ENCODE results near the gene ZNF236.

The ZNF236 gene

DNA sequence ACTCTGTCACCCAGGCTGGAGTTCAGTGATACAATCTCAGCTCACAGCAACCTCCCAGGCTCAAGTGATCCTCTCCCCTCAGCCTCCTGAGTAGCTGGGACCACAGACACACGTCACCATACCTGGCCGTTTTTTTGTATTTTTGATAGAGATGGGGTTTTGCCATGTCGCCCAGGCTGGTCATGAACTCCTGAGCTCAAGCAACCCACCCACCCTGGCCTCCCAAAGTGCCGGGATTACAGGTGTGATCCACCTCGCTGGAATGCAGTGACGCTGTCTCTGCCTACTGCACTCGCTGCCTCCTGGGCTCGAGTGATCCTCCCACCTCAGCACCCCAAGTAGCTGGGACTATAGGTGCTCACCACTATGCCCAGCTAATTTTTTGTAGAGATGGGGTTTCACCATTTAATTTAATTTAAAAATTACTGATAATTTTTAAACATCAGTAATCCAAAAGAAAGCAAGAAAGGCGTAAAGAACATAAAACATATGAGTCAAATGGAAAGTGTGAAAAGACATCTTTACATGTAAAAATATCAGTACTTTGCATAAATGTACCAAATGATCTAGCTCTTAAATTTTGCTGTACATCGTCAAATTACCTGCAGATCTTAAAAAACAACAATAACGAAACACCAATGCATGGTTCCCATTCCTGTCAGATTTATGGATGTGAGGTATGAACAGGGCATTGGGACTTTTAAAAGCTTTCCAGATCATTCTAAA lies 2.8 kb upstream of the ZNF236 start:
- no peak for DNase-seq (ENCODE audit: low read depth)
- H3K4me3 ChIP-seq (ENCODE audit: low read depth, low read length) = no peak overlapping the region

DNA sequence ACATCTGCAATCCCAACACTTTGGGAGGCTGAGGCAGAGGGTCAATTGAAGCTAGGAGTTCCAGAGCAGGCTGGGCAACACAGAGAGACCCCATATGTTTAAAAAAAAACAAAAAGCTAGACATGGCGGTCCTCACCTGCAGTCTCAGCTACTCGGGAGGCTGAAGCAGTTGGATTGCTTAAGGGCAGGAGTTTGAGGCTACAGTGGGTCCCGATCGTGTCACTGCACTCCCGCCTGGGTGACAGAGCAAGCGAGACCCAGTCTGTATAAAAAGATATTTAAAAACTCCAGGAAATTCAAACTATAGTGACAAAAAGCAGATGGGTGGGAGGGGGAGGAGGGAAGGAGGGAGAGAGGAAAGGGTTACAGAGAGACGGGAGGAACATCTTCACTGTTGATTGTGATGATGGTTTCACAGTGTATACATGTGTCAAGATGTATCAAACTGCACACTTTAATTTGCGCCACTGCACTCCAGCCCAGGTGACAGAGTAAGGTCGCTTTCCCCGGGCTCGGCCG lies 942 bp upstream of the ZNF236 start:
- H3K4me3 ChIP-seq (ENCODE audit: low read depth, low read length) = peak overlapping the region; percentile 88
- no peak for DNase-seq (ENCODE audit: low read depth)

- no peak for DNase-seq (ENCODE audit: low read depth)
- peak overlapping the region; percentile 88 for H3K4me3 ChIP-seq (ENCODE audit: low read depth, low read length)
Observed at GRCh38 chr18:76821875-76822505, 367 bp upstream of the ZNF236 start.

- H3K4me3 ChIP-seq (ENCODE audit: low read depth, low read length) = peak overlapping the region; percentile 75
Observed at GRCh38 chr18:76823161-76823538, 793 bp downstream of the ZNF236 start.

DNA sequence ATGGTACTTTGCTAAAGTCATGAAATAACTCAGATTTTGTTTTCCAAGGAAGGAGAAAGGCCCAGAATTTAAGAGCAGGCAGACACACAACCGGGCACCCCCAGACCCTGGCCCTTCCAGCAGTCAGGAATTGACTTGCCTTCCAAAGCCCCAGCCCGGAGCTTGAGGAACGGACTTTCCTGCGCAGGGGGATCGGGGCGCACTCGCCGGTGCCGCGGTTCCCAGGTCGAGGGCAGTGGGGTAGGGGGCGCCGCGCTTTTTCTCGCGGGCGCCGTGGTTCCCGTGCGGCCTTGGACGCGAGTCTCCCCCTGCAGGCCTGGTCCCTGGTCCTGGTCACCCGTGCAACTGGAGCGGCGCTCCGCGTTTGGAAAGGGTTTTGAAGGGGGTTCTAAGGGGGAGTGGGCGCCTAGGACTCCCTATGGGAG lies 1.2 kb downstream of the ZNF236 start:
- H3K4me3 ChIP-seq (ENCODE audit: low read depth, low read length) = peak overlapping the region; percentile 75
- DNase-seq (ENCODE audit: low read depth) = no peak

More at GRCh38 chr18:76823161-76823538, 793 bp downstream of the ZNF236 start:
- DNase-seq (ENCODE audit: low read depth) = no peak

DNA sequence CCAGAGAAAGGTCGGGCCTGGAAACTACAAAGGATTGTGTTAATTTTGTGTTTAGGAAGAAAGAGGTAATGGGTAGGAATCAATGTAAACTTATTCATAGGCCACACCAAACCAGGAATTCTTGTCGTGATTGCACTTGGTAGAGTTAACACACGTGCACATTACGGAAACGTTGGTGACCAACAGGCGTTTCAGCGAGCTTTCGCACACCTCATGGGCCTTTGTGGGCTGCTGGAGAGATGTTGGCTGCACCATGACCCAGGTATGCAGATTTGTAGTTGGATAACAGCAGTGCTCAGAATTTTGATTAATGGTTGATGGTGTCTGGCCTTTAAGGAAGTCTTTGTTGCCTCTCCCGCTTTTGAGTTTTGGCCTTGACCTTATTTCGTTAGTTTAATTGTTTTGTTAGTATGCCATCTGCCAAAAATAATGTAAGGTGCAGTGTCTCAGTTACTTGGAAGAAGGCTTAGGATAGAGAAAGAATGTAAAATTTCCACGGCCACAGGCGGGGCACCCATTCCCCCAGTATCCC lies 1.9 kb downstream of the ZNF236 start:
- peak overlapping the region; percentile 75 for H3K4me3 ChIP-seq (ENCODE audit: low read depth, low read length)

GRCh38 chr18:76824754-76825153 lies 2.4 kb downstream of the ZNF236 start:
- no peak overlapping the region for H3K4me3 ChIP-seq (ENCODE audit: low read depth, low read length)
- DNase-seq (ENCODE audit: low read depth) = no peak

More for the DNA sequence above, 1.9 kb downstream of the ZNF236 start:
- no peak for DNase-seq (ENCODE audit: low read depth)

DNA sequence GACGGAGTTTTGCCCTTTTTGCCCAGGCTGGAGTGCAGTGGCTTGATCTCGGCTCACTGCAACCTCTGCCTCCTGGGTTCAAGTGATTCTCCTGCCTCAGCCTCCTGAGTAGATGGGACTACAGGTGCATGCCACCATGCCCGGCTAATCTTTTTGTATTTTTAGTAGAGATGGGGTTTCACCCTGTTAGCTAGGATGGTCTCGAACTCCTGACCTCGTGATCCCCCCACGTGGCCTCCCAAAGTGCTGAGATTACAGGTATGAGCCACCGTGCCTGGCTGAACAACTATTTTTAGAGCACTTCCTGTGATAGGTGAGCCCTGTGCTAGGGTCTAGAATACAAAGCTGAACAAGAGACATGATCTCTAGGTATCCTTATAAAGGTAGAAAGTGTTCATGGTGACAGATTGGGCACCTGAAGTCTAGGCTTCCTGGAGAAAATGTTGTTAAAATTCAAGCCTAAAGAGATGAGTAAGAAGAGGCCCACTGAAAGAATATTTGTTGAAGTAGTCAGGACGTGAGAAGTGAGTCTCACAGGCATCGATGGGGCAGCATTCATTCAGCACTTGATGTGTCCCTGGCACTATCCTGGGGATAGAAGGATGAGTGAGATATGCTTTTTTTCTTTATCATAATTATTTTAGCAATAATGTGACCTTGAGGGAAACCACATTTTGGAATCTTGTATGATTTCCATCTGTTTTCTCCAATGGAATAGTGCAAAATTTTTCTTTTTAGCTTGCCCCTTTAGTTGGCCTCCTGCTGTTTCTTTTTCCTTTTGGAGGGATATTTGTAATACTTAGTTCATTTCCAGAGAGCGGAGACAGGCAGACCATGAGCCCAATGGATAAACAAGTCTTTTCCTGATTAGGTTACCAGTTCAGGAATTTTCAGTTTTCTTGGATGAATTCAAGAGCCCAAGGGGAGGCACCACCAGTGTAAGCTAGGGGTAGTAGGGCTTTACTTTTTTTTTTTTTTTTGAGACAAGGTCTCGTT lies 5.1 kb downstream of the ZNF236 start:
- no peak overlapping the region for H3K4me3 ChIP-seq (ENCODE audit: low read depth, low read length)
- DNase-seq (ENCODE audit: low read depth) = no peak

GRCh38 chr18:76834379-76834778 lies 12.0 kb downstream of the ZNF236 start:
- H3K4me3 ChIP-seq (ENCODE audit: low read depth, low read length) = no peak overlapping the region
- DNase-seq (ENCODE audit: low read depth) = no peak

GRCh38 chr18:76835380-76835779 lies 13.0 kb downstream of the ZNF236 start:
- no peak for DNase-seq (ENCODE audit: low read depth)
- H3K4me3 ChIP-seq (ENCODE audit: low read depth, low read length) = no peak overlapping the region

DNA sequence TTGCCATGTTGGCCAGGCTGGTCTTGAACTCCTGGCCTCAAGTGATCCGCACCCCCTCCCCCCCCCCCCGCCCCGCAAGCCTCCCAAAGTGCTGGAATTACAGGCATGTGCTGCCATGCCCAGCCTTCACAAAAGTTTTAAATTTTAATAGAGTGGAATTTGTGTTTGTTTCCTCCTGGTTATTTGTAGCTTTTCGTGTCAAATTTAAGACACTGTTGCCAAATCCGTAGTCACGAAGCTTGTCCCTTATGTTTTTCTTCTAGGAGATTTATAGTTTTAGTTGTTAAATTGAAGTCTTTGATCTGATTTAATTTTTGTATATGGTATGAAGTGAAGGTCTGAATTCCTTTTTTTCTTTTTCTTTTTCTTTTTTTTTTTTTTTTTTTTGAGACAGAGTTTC lies 14.7 kb downstream of the ZNF236 start:
- no peak for DNase-seq (ENCODE audit: low read depth)
- H3K4me3 ChIP-seq (ENCODE audit: low read depth, low read length) = no peak overlapping the region

DNA sequence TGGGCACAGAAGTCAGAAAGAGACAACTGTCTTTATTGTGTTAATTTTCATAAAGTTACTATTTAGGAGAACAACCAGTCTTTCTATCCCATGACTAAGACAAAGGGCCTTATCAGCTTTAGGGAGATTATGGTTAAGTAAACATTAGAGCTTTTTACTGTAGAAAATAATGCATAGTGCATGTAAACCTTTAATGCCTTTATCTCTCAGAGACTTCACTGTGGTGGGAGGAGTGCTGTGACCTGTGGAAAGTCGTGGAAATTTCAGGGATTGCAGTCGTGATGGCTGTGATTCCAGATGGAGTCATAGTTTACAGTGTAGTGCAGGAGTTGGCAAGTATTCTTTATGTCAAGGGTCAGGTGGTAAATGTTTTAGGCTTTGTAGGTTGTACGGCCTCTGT lies 15.8 kb downstream of the ZNF236 start:
- no peak for DNase-seq (ENCODE audit: low read depth)
- H3K4me3 ChIP-seq (ENCODE audit: low read depth, low read length) = no peak overlapping the region

GRCh38 chr18:76839086-76839794 lies 16.9 kb downstream of the ZNF236 start:
- DNase-seq (ENCODE audit: low read depth) = no peak
- H3K4me3 ChIP-seq (ENCODE audit: low read depth, low read length) = no peak overlapping the region

GRCh38 chr18:76842837-76843530 lies 20.6 kb downstream of the ZNF236 start:
- DNase-seq (ENCODE audit: low read depth) = no peak
- no peak overlapping the region for H3K4me3 ChIP-seq (ENCODE audit: low read depth, low read length)

GRCh38 chr18:76844144-76844543 lies 21.8 kb downstream of the ZNF236 start:
- no peak overlapping the region for H3K4me3 ChIP-seq (ENCODE audit: low read depth, low read length)
- DNase-seq (ENCODE audit: low read depth) = no peak

GRCh38 chr18:76844742-76845477 lies 22.6 kb downstream of the ZNF236 start:
- H3K4me3 ChIP-seq (ENCODE audit: low read depth, low read length) = no peak overlapping the region
- DNase-seq (ENCODE audit: low read depth) = no peak

GRCh38 chr18:76846217-76846616 lies 23.9 kb downstream of the ZNF236 start:
- DNase-seq (ENCODE audit: low read depth) = no peak
- H3K4me3 ChIP-seq (ENCODE audit: low read depth, low read length) = no peak overlapping the region

- no peak overlapping the region for H3K4me3 ChIP-seq (ENCODE audit: low read depth, low read length)
- DNase-seq (ENCODE audit: low read depth) = no peak
Observed at GRCh38 chr18:76847916-76848315, 25.6 kb downstream of the ZNF236 start.
